ENCODE data around the gene ATP8A1. TPM values are rescaled to one million over a fixed set of nuclear protein-coding genes. Genes with fewer than 3 reads are reported as not detected.

Gene ATP8A1
- total RNA-seq: 197 TPM

DNA sequence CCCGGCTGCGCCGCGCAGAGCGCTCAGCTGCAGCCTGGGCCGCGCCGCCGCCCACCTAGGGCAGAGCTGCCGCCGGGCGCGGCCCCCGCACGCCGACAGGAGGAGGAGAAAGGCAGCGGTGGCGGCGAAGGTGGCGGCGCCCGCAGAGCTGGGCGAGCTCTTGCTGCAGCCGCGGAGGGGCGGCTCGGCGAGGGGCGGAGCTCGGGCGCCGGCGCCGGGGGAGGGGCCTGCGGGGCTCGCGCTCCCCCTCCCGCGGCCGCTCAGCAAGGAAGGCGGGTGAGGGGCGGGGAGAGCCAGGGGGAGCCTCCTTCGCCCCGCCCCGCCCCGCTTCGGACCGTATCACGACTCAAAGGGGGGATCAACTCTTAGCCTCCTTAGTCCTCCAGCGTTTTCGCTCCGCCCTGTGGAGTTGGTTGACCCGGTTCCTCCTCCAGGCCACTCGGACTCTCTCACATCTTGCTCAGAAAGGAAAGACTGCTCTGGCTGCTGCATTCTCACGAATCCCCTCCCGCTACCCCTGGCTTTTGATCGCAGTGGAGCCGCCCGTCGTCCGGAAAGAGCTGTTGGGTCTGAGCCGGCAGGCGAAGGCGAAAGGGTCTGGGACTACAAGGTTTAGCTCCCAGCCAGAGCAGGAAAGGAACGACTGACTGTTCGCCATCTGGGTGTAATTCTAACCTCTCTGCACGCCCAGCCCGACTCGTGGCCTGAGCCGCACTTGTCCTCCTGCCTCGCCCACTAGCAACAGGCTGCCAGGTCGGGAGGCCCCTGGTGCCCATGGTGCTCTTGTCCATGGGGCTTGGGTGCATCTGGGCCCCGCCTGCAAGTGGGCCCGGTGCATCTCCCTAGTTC lies at the start of gene ATP8A1:
Gene ATP8A1, minus strand, starts transcription at position 162 of the 849 bp plus-strand sequence. CDS start 232 bp downstream, outside the sequence.

DNA sequence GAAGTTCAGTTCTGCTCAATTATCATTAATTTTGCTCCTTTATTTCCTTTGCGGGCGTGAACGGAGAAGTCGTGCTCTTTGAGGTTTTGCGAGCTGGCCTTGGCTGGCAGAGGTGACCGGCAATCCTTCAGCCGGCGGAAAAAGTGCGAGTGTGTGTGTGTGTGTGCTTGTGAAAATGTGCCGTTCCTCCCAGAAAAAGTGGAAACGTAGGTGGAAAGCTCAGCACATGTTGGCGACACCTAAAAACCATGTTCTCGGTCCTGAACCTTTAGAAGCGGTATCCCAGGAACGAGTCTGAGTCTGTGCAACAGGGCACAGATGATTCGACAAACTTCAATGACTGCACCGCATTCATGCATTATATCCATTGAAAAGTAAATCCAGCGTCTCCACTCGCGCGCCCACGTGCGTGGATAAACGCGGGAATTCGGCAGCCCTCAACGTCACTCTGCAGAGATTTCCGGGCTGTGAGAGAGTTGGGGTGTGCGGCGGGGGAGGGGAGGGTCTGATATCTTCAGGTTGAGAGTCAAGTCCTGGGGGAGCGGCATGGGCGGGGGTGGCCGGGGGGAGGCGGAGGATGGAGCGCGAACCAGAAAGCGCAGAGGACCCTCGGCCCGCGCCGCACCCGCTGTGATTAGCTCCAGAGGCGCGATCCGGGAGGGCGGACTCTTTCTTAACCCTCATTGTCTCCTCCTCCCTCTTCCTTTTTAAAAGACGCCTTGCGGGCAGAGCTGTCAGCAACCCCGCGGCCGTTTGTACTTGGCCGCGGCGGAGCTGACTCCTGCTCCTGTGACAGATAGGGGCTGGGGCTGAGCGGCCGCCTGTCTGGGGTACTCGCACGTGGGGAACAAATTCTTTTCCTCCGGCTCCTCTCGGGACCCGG lies 259.9 kb downstream of the ATP8A1 start, which contains the start of gene SHISA3:
Gene SHISA3, plus strand, starts transcription at position 737 of the 883 bp plus-strand sequence. CDS start 569 bp downstream, outside the sequence.

Other genes starting within 250 kb of the ATP8A1 start
- not detected for gene GRXCR1, start 235.6 kb upstream of the ATP8A1 start, total RNA-seq